SU-DHL-6 (cell line): ENCODE results near the gene GDF10.

Source experiments
- H2AFZ ChIP-seq: fragments of 200-600 bp; sonication (generic); 2 replicates; pipeline ENCODE4 v1.6.1; 2014; ENCODE audit warnings: low read depth, mild to moderate bottlenecking, moderate library complexity, mixed read lengths, antibody characterized with exemption, low read length; ENCODE audit not compliant: severe bottlenecking
- H3F3A ChIP-seq: fragments of 200-600 bp; shearing (Covaris generic); 2 replicates; pipeline ENCODE4 v1.6.0; 2016; ENCODE audit warnings: antibody characterized with exemption, mild to moderate bottlenecking; ENCODE audit not compliant: insufficient read depth
- H3K27ac ChIP-seq: fragments of 200-600 bp; sonication (generic); 2 replicates; pipeline ENCODE4 v1.5.1; 2016; ENCODE audit warnings: low read depth, mild to moderate bottlenecking, low read length, moderate library complexity, mixed read lengths
- H3K27me3 ChIP-seq: fragments of 200-600 bp; sonication (generic), shearing (Covaris generic); 2 replicates; pipeline ENCODE4 v1.6.0; 2014; ENCODE audit warnings: mild to moderate bottlenecking, low read length
- H3K36me3 ChIP-seq: fragments of 200-600 bp; sonication (generic); 2 replicates; pipeline ENCODE4 v1.6.1; 2014; ENCODE audit warnings: mild to moderate bottlenecking, low read length, mixed read lengths
- H3K4me2 ChIP-seq: fragments of 300-600, 200-600 bp; shearing (Covaris generic), sonication (generic); 2 replicates; pipeline ENCODE4 v1.6.0; 2014; ENCODE audit warnings: low read length, low read depth, mild to moderate bottlenecking; ENCODE audit not compliant: poor library complexity, severe bottlenecking
- H3K4me3 ChIP-seq: fragments of 200-600 bp; sonication (generic); 2 replicates; pipeline ENCODE4 v1.5.1; 2014; ENCODE audit warnings: antibody characterized with exemption, low read length, mild to moderate bottlenecking, mixed read lengths; ENCODE audit not compliant: insufficient read depth, poor library complexity, severe bottlenecking
- H3K79me2 ChIP-seq: fragments of 200-600 bp; sonication (generic); 2 replicates; pipeline ENCODE4 v1.6.1; 2014; ENCODE audit warnings: mild to moderate bottlenecking, low read length, moderate library complexity; ENCODE audit not compliant: insufficient read depth
- H3K9ac ChIP-seq: fragments of 200-600 bp; sonication (generic); 2 replicates; pipeline ENCODE4 v1.7.0; 2014; ENCODE audit warnings: mild to moderate bottlenecking, low read length
- H3K9me2 ChIP-seq: fragments of 200-600 bp; sonication (generic); replicated peaks from 2 replicates; pipeline ENCODE4 v1.6.1; 2014; ENCODE audit warnings: low read length; ENCODE audit not compliant: insufficient read depth
- H3K9me3 ChIP-seq: fragments of 200-600 bp; sonication (generic); 2 replicates; pipeline ENCODE4 v1.6.1; 2014; ENCODE audit warnings: low read length, mixed read lengths; ENCODE audit not compliant: insufficient read depth
- H4K20me1 ChIP-seq: fragments of 200-600 bp; sonication (generic); 2 replicates; pipeline ENCODE4 v1.6.1; 2014; ENCODE audit warnings: low read depth, mild to moderate bottlenecking, antibody characterized with exemption, low read length, moderate library complexity, mixed read lengths
- CTCF ChIP-seq: fragments of 200-600 bp; sonication (generic); IDR thresholded peaks from one replicate; pipeline ENCODE4 v1.5.1; 2017; ENCODE audit warnings: antibody characterized with exemption, mild to moderate bottlenecking, low read length, moderate library complexity; ENCODE audit not compliant: insufficient read depth, poor library complexity, severe bottlenecking
- EZH2phosphoT487 ChIP-seq: fragments of 200-600 bp; sonication (generic), shearing (Covaris generic); conservative IDR thresholded peaks from 2 replicates; pipeline ENCODE4 v1.6.1; 2018; ENCODE audit warnings: mild to moderate bottlenecking, antibody characterized with exemption, low read length, moderate library complexity, mixed read lengths

The GDF10 gene

GRCh38 chr10:47359101-47359500 is 59.1 kb downstream of the GDF10 start:
- H3F3A ChIP-seq, result no peaks in the 10 kb centered on the region
- H2AFZ ChIP-seq, result no peak overlapping the region
- no peaks in the 10 kb centered on the region for H3K9me3 ChIP-seq
- H3K4me2 ChIP-seq, result no peak overlapping the region
- no peaks in the 10 kb centered on the region for H4K20me1 ChIP-seq
- no peaks in the 10 kb centered on the region for H3K79me2 ChIP-seq
- H3K9me2 ChIP-seq, result no peaks in the 10 kb centered on the region
- H3K9ac ChIP-seq, result no peak overlapping the region
- no peaks in the 10 kb centered on the region for H3K36me3 ChIP-seq
- no peak overlapping the region for H3K4me3 ChIP-seq
- no peak overlapping the region for H3K27ac ChIP-seq
- no peaks in the 10 kb centered on the region for H3K27me3 ChIP-seq
- TF ChIP-seq EZH2phosphoT487 (no peak), CTCF (no peak)

- Histone ChIP-seq H3K9me3 (no peaks in the 10 kb centered on the region), H3K4me3 (no peak overlapping the region), H3K9ac (no peak overlapping the region), H3K79me2 (no peaks in the 10 kb centered on the region), H3K36me3 (no peaks in the 10 kb centered on the region), H3K27ac (no peak overlapping the region), H4K20me1 (no peaks in the 10 kb centered on the region), H3K27me3 (no peaks in the 10 kb centered on the region), H2AFZ (no peak overlapping the region), H3K4me2 (no peak overlapping the region), H3F3A (no peaks in the 10 kb centered on the region), H3K9me2 (no peaks in the 10 kb centered on the region)
- TF ChIP-seq EZH2phosphoT487 (no peak), CTCF (no peak)
Observed at GRCh38 chr10:47359626-47360418, 59.8 kb downstream of the GDF10 start.

- Histone ChIP-seq H3K27ac (no peak overlapping the region), H2AFZ (no peak overlapping the region), H3K4me2 (no peak overlapping the region), H3K27me3 (no peaks in the 10 kb centered on the region), H3K9me2 (no peaks in the 10 kb centered on the region), H3K9me3 (no peaks in the 10 kb centered on the region), H3K36me3 (no peaks in the 10 kb centered on the region), H3K9ac (no peak overlapping the region), H3F3A (no peaks in the 10 kb centered on the region), H3K79me2 (no peaks in the 10 kb centered on the region), H3K4me3 (no peak overlapping the region), H4K20me1 (no peaks in the 10 kb centered on the region)
- TF ChIP-seq EZH2phosphoT487 (no peak), CTCF (no peak)
Observed at GRCh38 chr10:47360419-47361040, 60.5 kb downstream of the GDF10 start.
